A549 treated with dexamethasone at 1 μM for 4 hours (cell line): Measurements from ENCODE around the gene TTC28. TPM values are rescaled to one million over a fixed set of nuclear protein-coding genes. Genes with fewer than 3 reads are reported as not detected.

Source experiments
- total RNA-seq: library from RNA; stranded (reverse); fragments of 200-300 nt; extraction: Qiagen RNA extraction; gene quantifications from 5 replicates; pipeline ENCODE4 v1.2.3, GENCODE V29; 2022

TTC28 gene
- 1.6 to 3.3 TPM (median 3.0 TPM) in 5 replicates for total RNA-seq

DNA sequence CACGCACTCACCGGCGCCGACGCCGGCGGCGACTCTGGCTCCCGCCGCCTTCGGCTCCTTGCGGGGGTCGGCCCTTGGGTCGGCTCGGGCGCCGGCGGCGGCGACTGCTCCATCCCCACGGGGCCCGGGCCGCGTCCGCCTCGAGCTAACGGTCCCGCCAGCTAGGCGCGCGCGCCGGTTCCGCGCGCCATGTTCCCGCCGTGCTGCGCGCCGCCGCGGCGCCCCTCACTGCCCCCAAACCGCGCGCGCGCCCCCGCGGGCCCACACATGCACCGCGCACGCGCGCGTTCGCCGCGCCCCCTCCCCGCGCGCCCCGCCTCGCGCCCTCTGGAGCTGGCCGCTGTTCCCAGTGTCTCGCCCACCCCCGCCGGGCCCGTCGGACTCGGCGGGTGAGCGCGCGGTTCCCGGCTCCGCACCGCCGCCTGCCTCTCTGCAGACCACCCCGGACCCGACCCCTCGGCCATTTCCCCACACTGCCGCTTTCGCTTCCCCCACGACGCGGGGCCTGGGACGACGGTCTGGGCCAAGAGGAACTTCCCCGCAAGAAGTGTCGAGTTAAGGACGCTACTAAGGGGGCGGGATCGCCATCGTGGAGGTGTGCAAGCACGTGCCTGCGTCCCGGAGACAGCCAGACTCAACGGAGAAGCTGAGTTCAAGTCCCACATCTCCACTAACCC lies at the start of gene TTC28:
TTC28 (minus strand) TSS at position 230 of the 677 bp plus-strand sequence; CDS start at position 113, 117 bp downstream.

Other genes with a start within 250 kb of the TTC28 start
- gene CHEK2, start 62.0 kb upstream of the TTC28 start, total RNA-seq, result 8.1 to 11.5 TPM (median 9.2 TPM) in 5 replicates
- gene HSCB, start 62.2 kb upstream of the TTC28 start, total RNA-seq, result 8.7 to 11.1 TPM (median 10.5 TPM) in 5 replicates
- 8.7 to 11.9 TPM (median 10.7 TPM) in 5 replicates for gene CCDC117, start 92.9 kb upstream of the TTC28 start, total RNA-seq
- gene XBP1, start 120.7 kb upstream of the TTC28 start, total RNA-seq, result 46.1 to 57.6 TPM (median 54.7 TPM) in 5 replicates
- gene ZNRF3, start 203.7 kb upstream of the TTC28 start, total RNA-seq, result 5.6 to 10.5 TPM (median 9.8 TPM) in 5 replicates